Dendritic cell treated with granulocyte-macrophage colony-stimulating factor and Interleukin-4, amounts not matched to agents 40 ng/mL and 50 ng/mL, for 4 days (primary cell): ENCODE measurements around the gene TRIM4.
A peak's percentile ranks its signal among the peaks of the same experiment; 100 is the strongest.
"Not testable (repeated sequence)": the region's sequence is repeated elsewhere in the genome, so short reads cannot be mapped to it uniquely, and the experiment has no call there.

Experiments
- H3K27ac Mint-ChIP-seq: one replicate; pipeline ENCODE4 v1.8.0; 2022; ENCODE audit warnings: mild to moderate bottlenecking, mixed read lengths
- H3K27me3 Mint-ChIP-seq: one replicate; pipeline ENCODE4 v1.8.0; 2022; ENCODE audit warnings: mild to moderate bottlenecking, mixed read lengths
- H3K36me3 Mint-ChIP-seq: one replicate; pipeline ENCODE4 v1.8.0; 2022; ENCODE audit warnings: low read depth, mixed read lengths
- H3K4me1 Mint-ChIP-seq: one replicate; pipeline ENCODE4 v1.8.0; 2022; ENCODE audit warnings: low read depth, mixed read lengths
- H3K4me3 Mint-ChIP-seq: one replicate; pipeline ENCODE4 v1.8.0; 2022; ENCODE audit warnings: mild to moderate bottlenecking, moderate library complexity, mixed read lengths
- H3K9me3 Mint-ChIP-seq: one replicate; pipeline ENCODE4 v1.8.0; 2022; ENCODE audit warnings: mixed read lengths
- intact Hi-C: fragments of 100-400 bp; cut with micrococcal nuclease; formaldehyde crosslinking; loops from one replicate; pipeline ENCODE4 v1.15.0; 2022

TRIM4 gene

GRCh38 chr7:99918959-99919813 lies at the start of gene TRIM4:
Gene TRIM4, minus strand, starts transcription at chr7:99919530. Its CDS starts 129 bp downstream, at chr7:99919401.
- H3K9me3 Mint-ChIP-seq: no peaks in the 10 kb centered on the region
- peaks cover 29% of the 10 kb centered on the region for H3K4me1 Mint-ChIP-seq
- H3K27me3 Mint-ChIP-seq: peaks cover 8% of the 10 kb centered on the region
- peaks cover 64% of the 10 kb centered on the region for H3K36me3 Mint-ChIP-seq
- peak within 1 kb of the TSS; percentile 88 for H3K4me3 Mint-ChIP-seq
- peak within 1 kb of the TSS; percentile 93 for H3K27ac Mint-ChIP-seq
- intact Hi-C loops: loop anchor here (10.0 kb wide), 1 partner anchor 136 kb away; no protein-coding TSS in a partner anchor

GRCh38 chr7:99958564-99959227 lies 39.4 kb upstream of the TRIM4 start:
- Mint-ChIP-seq H3K4me3 (no peak overlapping the region), H3K27ac (no peak overlapping the region), H3K36me3 (no peaks in the 10 kb centered on the region), H3K27me3 (peaks cover 35% of the 10 kb centered on the region), H3K9me3 (no peaks in the 10 kb centered on the region), H3K4me1 (peaks cover 14% of the 10 kb centered on the region)
- intact Hi-C loops: no loop called here

GRCh38 chr7:99955247-99955646 lies 35.9 kb upstream of the TRIM4 start:
- Mint-ChIP-seq H3K4me1 (peaks cover 23% of the 10 kb centered on the region), H3K27me3 (peaks cover 17% of the 10 kb centered on the region), H3K9me3 (no peaks in the 10 kb centered on the region), H3K27ac (no peak overlapping the region), H3K4me3 (no peak overlapping the region), H3K36me3 (no peaks in the 10 kb centered on the region)
- intact Hi-C loops: no loop called here

GRCh38 chr7:99954643-99955042 lies 35.3 kb upstream of the TRIM4 start:
- intact Hi-C loops, H3K36me3 Mint-ChIP-seq, H3K27ac Mint-ChIP-seq, H3K4me3 Mint-ChIP-seq, H3K9me3 Mint-ChIP-seq: not testable (repeated sequence)
- Mint-ChIP-seq H3K27me3 (peaks cover 11% of the 10 kb centered on the region), H3K4me1 (peaks cover 28% of the 10 kb centered on the region)

GRCh38 chr7:99953649-99954048 lies 34.3 kb upstream of the TRIM4 start:
- H3K9me3 Mint-ChIP-seq: no peaks in the 10 kb centered on the region
- H3K27ac Mint-ChIP-seq: no peak overlapping the region
- no peaks in the 10 kb centered on the region for H3K36me3 Mint-ChIP-seq
- H3K4me3 Mint-ChIP-seq: no peak overlapping the region
- H3K27me3 Mint-ChIP-seq: peaks cover 3% of the 10 kb centered on the region
- intact Hi-C loops: no loop called here
- peaks cover 30% of the 10 kb centered on the region for H3K4me1 Mint-ChIP-seq

GRCh38 chr7:99952649-99953048 lies 33.3 kb upstream of the TRIM4 start:
- intact Hi-C loops, H3K27ac Mint-ChIP-seq, H3K36me3 Mint-ChIP-seq, H3K9me3 Mint-ChIP-seq, H3K4me3 Mint-ChIP-seq, H3K27me3 Mint-ChIP-seq: not testable (repeated sequence)
- H3K4me1 Mint-ChIP-seq: peaks cover 33% of the 10 kb centered on the region

GRCh38 chr7:99950819-99951218 lies 31.5 kb upstream of the TRIM4 start:
- H3K36me3 Mint-ChIP-seq, H3K27ac Mint-ChIP-seq, intact Hi-C loops, H3K27me3 Mint-ChIP-seq, H3K4me3 Mint-ChIP-seq, H3K9me3 Mint-ChIP-seq: not testable (repeated sequence)
- H3K4me1 Mint-ChIP-seq: peaks cover 38% of the 10 kb centered on the region

GRCh38 chr7:99949645-99950228 lies 30.4 kb upstream of the TRIM4 start:
- Mint-ChIP-seq H3K4me1 (peaks cover 33% of the 10 kb centered on the region), H3K27ac (no peak overlapping the region), H3K27me3 (peaks cover under 1% of the 10 kb centered on the region), H3K4me3 (no peak overlapping the region), H3K36me3 (no peaks in the 10 kb centered on the region), H3K9me3 (no peaks in the 10 kb centered on the region)
- intact Hi-C loops: no loop called here

- intact Hi-C loops: no loop called here
- H3K4me1 Mint-ChIP-seq: peaks cover 20% of the 10 kb centered on the region
- no peaks in the 10 kb centered on the region for H3K9me3 Mint-ChIP-seq
- H3K4me3 Mint-ChIP-seq: no peak overlapping the region
- peaks cover 9% of the 10 kb centered on the region for H3K27me3 Mint-ChIP-seq
- H3K27ac Mint-ChIP-seq: no peak overlapping the region
- H3K36me3 Mint-ChIP-seq: no peaks in the 10 kb centered on the region
These were observed 28.3 kb upstream of the TRIM4 start for GRCh38 chr7:99947608-99948007.

GRCh38 chr7:99944497-99945070 lies 25.3 kb upstream of the TRIM4 start:
- Mint-ChIP-seq H3K9me3 (peaks cover under 1% of the 10 kb centered on the region), H3K4me3 (no peak overlapping the region), H3K27ac (no peak overlapping the region), H3K36me3 (no peaks in the 10 kb centered on the region), H3K4me1 (peaks cover 15% of the 10 kb centered on the region), H3K27me3 (peaks cover 21% of the 10 kb centered on the region)
- intact Hi-C loops: no loop called here

- H3K36me3 Mint-ChIP-seq: no peaks in the 10 kb centered on the region
- peaks cover 13% of the 10 kb centered on the region for H3K4me1 Mint-ChIP-seq
- H3K27me3 Mint-ChIP-seq: peaks cover 25% of the 10 kb centered on the region
- no peak overlapping the region for H3K27ac Mint-ChIP-seq
- intact Hi-C loops: no loop called here
- peaks cover 8% of the 10 kb centered on the region for H3K9me3 Mint-ChIP-seq
- no peak overlapping the region for H3K4me3 Mint-ChIP-seq
These were observed 24.5 kb upstream of the TRIM4 start for GRCh38 chr7:99943641-99944496.

GRCh38 chr7:99938296-99938695 lies 19.0 kb upstream of the TRIM4 start:
- no peak overlapping the region for H3K4me3 Mint-ChIP-seq
- no peak overlapping the region for H3K27ac Mint-ChIP-seq
- H3K4me1 Mint-ChIP-seq: no peaks in the 10 kb centered on the region
- peaks cover 20% of the 10 kb centered on the region for H3K9me3 Mint-ChIP-seq
- peaks cover 31% of the 10 kb centered on the region for H3K27me3 Mint-ChIP-seq
- H3K36me3 Mint-ChIP-seq: no peaks in the 10 kb centered on the region
- intact Hi-C loops: no loop called here

GRCh38 chr7:99935009-99935408 lies 15.7 kb upstream of the TRIM4 start:
- peaks cover 20% of the 10 kb centered on the region for H3K9me3 Mint-ChIP-seq
- H3K27ac Mint-ChIP-seq, H3K4me3 Mint-ChIP-seq, H3K36me3 Mint-ChIP-seq, intact Hi-C loops, H3K4me1 Mint-ChIP-seq: not testable (repeated sequence)
- peaks cover 17% of the 10 kb centered on the region for H3K27me3 Mint-ChIP-seq
